SK-N-SH treated with all-trans-retinoic acid at 6 μM for 48 hours (cell line): ENCODE results near the gene OLFML2A.

Experiments used
- ATAC-seq: fragments of 200-7000 bp; cut with Tn5 transposase; 3 replicates; pipeline ENCODE4 v1.9.1; 2020; ENCODE audit warnings: mild to moderate bottlenecking, moderate library complexity
- ARNTL ChIP-seq: fragments of 450-650 bp; formaldehyde crosslinking; IDR thresholded peaks from 2 replicates; pipeline ENCODE4 v1.5.0; 2020; ENCODE audit warnings: low read depth, mild to moderate bottlenecking, moderate library complexity, borderline replicate concordance
- BACH2 ChIP-seq: fragments of 250-450 bp; sonication (Bioruptor Pico); IDR thresholded peaks from 2 replicates; pipeline ENCODE4 v1.9.0; 2021; ENCODE audit warnings: mild to moderate bottlenecking, borderline replicate concordance
- CSDC2 ChIP-seq: fragments of 250-450 bp; sonication (Bioruptor Pico); IDR thresholded peaks from 2 replicates; pipeline ENCODE4 v1.5.0; 2020; ENCODE audit warnings: mild to moderate bottlenecking, moderate library complexity
- ESRRG ChIP-seq: fragments of 250-450 bp; sonication (Bioruptor Pico); IDR thresholded peaks from 2 replicates; pipeline ENCODE4 v1.6.1; 2021; ENCODE audit warnings: mild to moderate bottlenecking
- ISL1 ChIP-seq: fragments of 250-450 bp; sonication (Bioruptor Pico); IDR thresholded peaks from 2 replicates; pipeline ENCODE4 v2.1.2; 2022; ENCODE audit warnings: mild to moderate bottlenecking, moderate library complexity
- OSR1 ChIP-seq: fragments of 250-450 bp; sonication (Bioruptor Pico); IDR thresholded peaks from 2 replicates; pipeline ENCODE4 v1.8.0; 2022; ENCODE audit warnings: moderate library complexity, mild to moderate bottlenecking, inconsistent platforms
- PATZ1 ChIP-seq: fragments of 250-450 bp; sonication (Bioruptor Pico); IDR thresholded peaks from 2 replicates; pipeline ENCODE4 v1.8.0; 2020; ENCODE audit warnings: mild to moderate bottlenecking, moderate library complexity, borderline replicate concordance
- POU6F1 ChIP-seq: fragments of 250-450 bp; sonication (Bioruptor Pico); IDR thresholded peaks from 2 replicates; pipeline ENCODE4 v1.8.0; 2021; ENCODE audit warnings: low read depth, mild to moderate bottlenecking, moderate library complexity, borderline replicate concordance
- PPARA ChIP-seq: fragments of 250-450 bp; sonication (Bioruptor Pico); IDR thresholded peaks from 2 replicates; pipeline ENCODE4 v1.5.0; 2020; ENCODE audit warnings: mild to moderate bottlenecking, borderline replicate concordance
- TCF4 ChIP-seq: fragments of 250-450 bp; sonication (Bioruptor Pico); IDR thresholded peaks from 2 replicates; pipeline ENCODE4 v1.8.0; 2021; ENCODE audit warnings: mild to moderate bottlenecking, moderate library complexity, borderline replicate concordance
- TOX ChIP-seq: fragments of 250-450 bp; sonication (Bioruptor Pico); IDR thresholded peaks from 2 replicates; pipeline ENCODE4 v1.8.0; 2021; ENCODE audit warnings: mild to moderate bottlenecking, moderate library complexity, borderline replicate concordance
- ZC3H10 ChIP-seq: fragments of 250-450 bp; sonication (Bioruptor Pico); IDR thresholded peaks from 2 replicates; pipeline ENCODE4 v1.5.1; 2021; ENCODE audit warnings: mild to moderate bottlenecking, moderate library complexity
- ZFP3 ChIP-seq: fragments of 250-450 bp; sonication (Bioruptor Pico); IDR thresholded peaks from 2 replicates; pipeline ENCODE4 v1.5.0; 2020; ENCODE audit warnings: mild to moderate bottlenecking, moderate library complexity
- ZFP30 ChIP-seq: fragments of 450-650 bp; formaldehyde crosslinking; IDR thresholded peaks from 2 replicates; pipeline ENCODE4 v1.5.0; 2022; ENCODE audit warnings: mild to moderate bottlenecking, moderate library complexity
- ZNF565 ChIP-seq: fragments of 450-650 bp; formaldehyde crosslinking; conservative IDR thresholded peaks from 2 replicates; pipeline ENCODE4 v1.5.0; 2020; ENCODE audit warnings: low read depth, mild to moderate bottlenecking, moderate library complexity
- ZNF70 ChIP-seq: fragments of 450-650 bp; formaldehyde crosslinking; IDR thresholded peaks from 2 replicates; pipeline ENCODE4 v1.5.0; 2020; ENCODE audit warnings: mild to moderate bottlenecking, moderate library complexity
- ZNF8 ChIP-seq: fragments of 450-650 bp; formaldehyde crosslinking; IDR thresholded peaks from 2 replicates; pipeline ENCODE4 v1.5.0; 2020; ENCODE audit warnings: mild to moderate bottlenecking, moderate library complexity
- TF ChIP-seq, protein P1 (sequence below): fragments of 250-450 bp; sonication (Bioruptor Pico); IDR thresholded peaks from 2 replicates; pipeline ENCODE4 v1.5.0; 2020; ENCODE audit warnings: mild to moderate bottlenecking, moderate library complexity
- TF ChIP-seq, protein P2 (sequence below): fragments of 250-450 bp; sonication (Bioruptor Pico); IDR thresholded peaks from 2 replicates; pipeline ENCODE4 v1.5.1; 2020; ENCODE audit warnings: low read depth, mild to moderate bottlenecking, moderate library complexity
- TF ChIP-seq, protein P3 (sequence below): fragments of 250-450 bp; sonication (Bioruptor Pico); IDR thresholded peaks from 2 replicates; pipeline ENCODE4 v1.5.1; 2021; ENCODE audit warnings: mild to moderate bottlenecking, moderate library complexity

OLFML2A gene

DNA sequence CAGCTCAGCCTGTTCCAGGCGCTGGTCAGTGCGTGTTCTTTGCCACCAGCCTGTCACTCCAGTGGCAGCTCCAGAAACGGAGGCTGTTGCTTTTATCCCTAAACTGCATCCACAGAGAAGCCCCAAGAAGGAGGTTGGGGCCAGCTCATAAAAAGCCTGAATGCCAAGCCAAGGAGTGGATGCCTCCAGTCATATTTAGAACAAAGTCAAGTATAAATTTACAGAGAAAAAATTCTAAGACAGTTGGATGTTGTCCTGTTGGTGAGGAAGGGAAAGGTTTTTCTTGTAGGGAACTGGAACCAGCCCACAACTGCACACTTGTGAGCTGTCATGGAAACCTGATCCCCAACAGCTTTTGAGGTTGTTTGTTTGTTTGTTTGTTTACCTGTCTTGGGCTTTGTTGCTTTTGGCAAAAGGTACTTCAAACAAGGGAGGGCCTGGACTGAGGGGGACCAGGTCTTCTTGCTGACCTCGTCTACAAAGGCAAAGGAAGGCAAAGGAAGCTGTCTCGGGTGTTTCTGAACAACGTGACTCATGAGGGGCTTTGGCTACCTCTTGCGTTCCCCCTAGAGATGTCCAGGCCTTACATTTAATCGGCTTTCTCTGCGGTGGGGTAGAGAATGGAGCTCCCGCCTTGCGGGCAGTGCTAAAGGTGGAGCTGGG lies 36.7 kb downstream of the OLFML2A start:
- TF ChIP-seq OSR1: no peak
- no peak for TF ChIP-seq POU6F1
- TF ChIP-seq, protein P1, sequence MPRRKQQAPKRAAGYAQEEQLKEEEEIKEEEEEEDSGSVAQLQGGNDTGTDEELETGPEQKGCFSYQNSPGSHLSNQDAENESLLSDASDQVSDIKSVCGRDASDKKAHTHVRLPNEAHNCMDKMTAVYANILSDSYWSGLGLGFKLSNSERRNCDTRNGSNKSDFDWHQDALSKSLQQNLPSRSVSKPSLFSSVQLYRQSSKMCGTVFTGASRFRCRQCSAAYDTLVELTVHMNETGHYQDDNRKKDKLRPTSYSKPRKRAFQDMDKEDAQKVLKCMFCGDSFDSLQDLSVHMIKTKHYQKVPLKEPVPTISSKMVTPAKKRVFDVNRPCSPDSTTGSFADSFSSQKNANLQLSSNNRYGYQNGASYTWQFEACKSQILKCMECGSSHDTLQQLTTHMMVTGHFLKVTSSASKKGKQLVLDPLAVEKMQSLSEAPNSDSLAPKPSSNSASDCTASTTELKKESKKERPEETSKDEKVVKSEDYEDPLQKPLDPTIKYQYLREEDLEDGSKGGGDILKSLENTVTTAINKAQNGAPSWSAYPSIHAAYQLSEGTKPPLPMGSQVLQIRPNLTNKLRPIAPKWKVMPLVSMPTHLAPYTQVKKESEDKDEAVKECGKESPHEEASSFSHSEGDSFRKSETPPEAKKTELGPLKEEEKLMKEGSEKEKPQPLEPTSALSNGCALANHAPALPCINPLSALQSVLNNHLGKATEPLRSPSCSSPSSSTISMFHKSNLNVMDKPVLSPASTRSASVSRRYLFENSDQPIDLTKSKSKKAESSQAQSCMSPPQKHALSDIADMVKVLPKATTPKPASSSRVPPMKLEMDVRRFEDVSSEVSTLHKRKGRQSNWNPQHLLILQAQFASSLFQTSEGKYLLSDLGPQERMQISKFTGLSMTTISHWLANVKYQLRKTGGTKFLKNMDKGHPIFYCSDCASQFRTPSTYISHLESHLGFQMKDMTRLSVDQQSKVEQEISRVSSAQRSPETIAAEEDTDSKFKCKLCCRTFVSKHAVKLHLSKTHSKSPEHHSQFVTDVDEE (CRISPR knock-in tag): no peak
- ATAC-seq: no peak

DNA sequence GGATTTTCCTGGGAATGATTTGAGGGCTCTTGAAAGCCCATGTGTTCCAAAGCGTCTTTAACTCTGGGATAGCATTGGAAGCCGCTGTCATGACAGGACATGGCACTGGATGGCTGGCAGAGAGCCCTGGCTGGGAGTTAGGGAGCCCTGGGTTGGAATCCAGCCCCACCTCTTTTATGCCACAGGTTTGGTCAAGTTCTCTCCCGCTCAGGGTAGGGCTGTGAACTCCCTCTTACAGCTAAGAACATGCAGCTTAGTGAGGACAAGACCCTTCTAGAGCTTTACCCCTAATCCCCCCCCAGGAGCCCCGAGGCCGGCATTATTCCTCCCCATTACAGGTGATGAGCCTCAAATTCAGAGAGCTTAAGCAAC lies 37.2 kb downstream of the OLFML2A start:
- TF ChIP-seq TOX (CRISPR knock-in tag) (no peak), PATZ1 (CRISPR knock-in tag) (no peak), ZNF8 (CRISPR knock-in tag) (no peak), ZC3H10 (CRISPR knock-in tag) (no peak), ESRRG (CRISPR knock-in tag) (no peak), CSDC2 (CRISPR knock-in tag) (no peak), ARNTL (no peak), ZFP30 (no peak), ZNF565 (CRISPR knock-in tag) (no peak), ZFP3 (CRISPR knock-in tag) (no peak), TCF4 (no peak), PPARA (CRISPR knock-in tag) (no peak), BACH2 (CRISPR knock-in tag) (no peak), POU6F1 (no peak), OSR1 (no peak), ZNF70 (CRISPR knock-in tag) (no peak), ISL1 (no peak)
- TF ChIP-seq, protein P2, sequence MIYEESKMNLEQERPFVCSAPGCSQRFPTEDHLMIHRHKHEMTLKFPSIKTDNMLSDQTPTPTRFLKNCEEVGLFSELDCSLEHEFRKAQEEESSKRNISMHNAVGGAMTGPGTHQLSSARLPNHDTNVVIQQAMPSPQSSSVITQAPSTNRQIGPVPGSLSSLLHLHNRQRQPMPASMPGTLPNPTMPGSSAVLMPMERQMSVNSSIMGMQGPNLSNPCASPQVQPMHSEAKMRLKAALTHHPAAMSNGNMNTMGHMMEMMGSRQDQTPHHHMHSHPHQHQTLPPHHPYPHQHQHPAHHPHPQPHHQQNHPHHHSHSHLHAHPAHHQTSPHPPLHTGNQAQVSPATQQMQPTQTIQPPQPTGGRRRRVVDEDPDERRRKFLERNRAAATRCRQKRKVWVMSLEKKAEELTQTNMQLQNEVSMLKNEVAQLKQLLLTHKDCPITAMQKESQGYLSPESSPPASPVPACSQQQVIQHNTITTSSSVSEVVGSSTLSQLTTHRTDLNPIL (CRISPR knock-in tag): no peak
- TF ChIP-seq, protein P3, sequence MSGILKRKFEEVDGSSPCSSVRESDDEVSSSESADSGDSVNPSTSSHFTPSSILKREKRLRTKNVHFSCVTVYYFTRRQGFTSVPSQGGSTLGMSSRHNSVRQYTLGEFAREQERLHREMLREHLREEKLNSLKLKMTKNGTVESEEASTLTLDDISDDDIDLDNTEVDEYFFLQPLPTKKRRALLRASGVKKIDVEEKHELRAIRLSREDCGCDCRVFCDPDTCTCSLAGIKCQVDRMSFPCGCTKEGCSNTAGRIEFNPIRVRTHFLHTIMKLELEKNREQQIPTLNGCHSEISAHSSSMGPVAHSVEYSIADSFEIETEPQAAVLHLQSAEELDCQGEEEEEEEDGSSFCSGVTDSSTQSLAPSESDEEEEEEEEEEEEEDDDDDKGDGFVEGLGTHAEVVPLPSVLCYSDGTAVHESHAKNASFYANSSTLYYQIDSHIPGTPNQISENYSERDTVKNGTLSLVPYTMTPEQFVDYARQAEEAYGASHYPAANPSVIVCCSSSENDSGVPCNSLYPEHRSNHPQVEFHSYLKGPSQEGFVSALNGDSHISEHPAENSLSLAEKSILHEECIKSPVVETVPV (CRISPR knock-in tag): no peak
- TF ChIP-seq, protein P1 (CRISPR knock-in tag): no peak
- TF ChIP-seq, all 23 proteins: peak for 0
- no peak for ATAC-seq
